ENCODE measurements around the gene TRPT1. TPM values are rescaled to one million over a fixed set of nuclear protein-coding genes. Genes with fewer than 3 reads are reported as not detected.

TRPT1 gene
- total and polyA plus RNA-seq, 2 experiments from 2014 or later = 50.7 to 66.0 TPM

DNA sequence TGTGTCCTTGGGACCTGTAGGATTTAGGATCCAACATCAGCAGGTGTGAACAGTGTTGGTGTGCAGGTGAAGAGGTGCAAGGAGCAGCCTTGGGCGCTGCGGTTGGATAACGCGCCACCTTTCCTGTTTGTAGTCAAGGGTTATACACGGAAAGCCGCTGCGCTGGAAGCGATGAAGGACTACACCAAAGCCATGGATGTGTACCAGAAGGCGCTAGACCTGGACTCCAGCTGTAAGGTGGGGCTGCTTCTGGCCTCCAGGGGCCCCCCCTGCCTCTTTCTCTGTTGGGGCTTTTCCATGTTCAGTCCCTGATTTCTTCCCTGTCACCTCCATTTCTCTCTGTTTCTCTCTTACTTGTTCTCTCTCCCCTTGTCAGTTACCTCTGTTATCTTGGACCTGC lies 23.0 kb downstream of the TRPT1 start:
- no peak overlapping the region for H3K4me2 ChIP-seq (ENCODE audit: unreplicated experiment)
- H3K4me1 ChIP-seq (ENCODE audit: insufficient read depth) = peaks cover 8% of the 10 kb centered on the region
- H3F3A ChIP-seq (ENCODE audit: insufficient read depth) = peaks cover 22% of the 10 kb centered on the region
- TF ChIP-seq EZH2phosphoT487 (IDR thresholded peaks at IDR 0.05; ENCODE audit: insufficient read depth, low read depth) (no peak), EZH2 (IDR thresholded peaks at IDR 0.05; ENCODE audit: insufficient read depth, poor library complexity, severe bottlenecking) (no peak)
- no peaks in the 10 kb centered on the region for H3K27me3 ChIP-seq (replicated peaks; ENCODE audit: insufficient read depth)
- H2AFZ ChIP-seq = no peak overlapping the region
- no peaks in the 10 kb centered on the region for H3K9me3 ChIP-seq (ENCODE audit: low read depth)
- H3K27ac ChIP-seq = no peak overlapping the region
- WGBS, 2 experiments (ENCODE audit: low coverage in 1 of 2, low lambda C conversion rate in 2 of 2, missing lambda C conversion rate in 2 of 2) = 95% methylated on average over 9 of the region's 9 CpGs
- H4K20me1 ChIP-seq (ENCODE audit: insufficient read depth) = no peaks in the 10 kb centered on the region
- no peak overlapping the region for H3K4me3 ChIP-seq
- in situ Hi-C loops (cut with MboI) = no loop called here
- H3K9me2 ChIP-seq (ENCODE audit: insufficient read depth) = no peaks in the 10 kb centered on the region
- peaks cover 33% of the 10 kb centered on the region for H3K36me3 ChIP-seq (ENCODE audit: low read depth)
- no peak for DNase-seq
- H3K79me2 ChIP-seq (ENCODE audit: insufficient read depth) = no peaks in the 10 kb centered on the region
- no peak overlapping the region for H3K9ac ChIP-seq

DNA sequence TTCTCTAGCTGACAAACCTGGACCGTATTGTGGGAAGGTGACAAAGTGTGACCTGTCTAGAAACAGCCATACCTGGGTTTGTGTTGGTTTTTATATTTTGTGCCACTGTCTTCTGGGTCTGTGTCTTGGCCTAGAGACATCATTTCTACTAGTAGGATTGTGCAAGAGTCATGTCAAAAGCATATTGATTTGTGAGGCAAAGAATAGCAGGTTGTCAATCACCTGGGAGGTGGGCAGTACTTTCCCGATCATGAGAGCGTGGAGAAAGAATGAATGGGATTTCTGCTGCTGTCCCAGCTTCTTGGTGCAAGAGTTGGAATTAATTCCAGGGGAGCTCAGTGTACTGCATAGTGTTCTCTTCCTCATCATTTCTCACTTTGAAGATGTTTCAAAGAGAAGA lies 24.4 kb downstream of the TRPT1 start:
- no peak overlapping the region for H3K9ac ChIP-seq
- no peak overlapping the region for H3K4me2 ChIP-seq (ENCODE audit: unreplicated experiment)
- 86 to 87% methylated on average over 3 of the region's 3 CpGs for WGBS, 2 experiments (ENCODE audit: low coverage in 1 of 2, low lambda C conversion rate in 2 of 2, missing lambda C conversion rate in 2 of 2)
- no peak overlapping the region for H2AFZ ChIP-seq
- in situ Hi-C loops (cut with MboI) = no loop called here
- no peaks in the 10 kb centered on the region for H4K20me1 ChIP-seq (ENCODE audit: insufficient read depth)
- no peaks in the 10 kb centered on the region for H3K27me3 ChIP-seq (replicated peaks; ENCODE audit: insufficient read depth)
- no peak for TF ChIP-seq EZH2 (IDR thresholded peaks at IDR 0.05; ENCODE audit: insufficient read depth, poor library complexity, severe bottlenecking)
- TF ChIP-seq EZH2phosphoT487 (IDR thresholded peaks at IDR 0.05; ENCODE audit: insufficient read depth, low read depth) = no peak
- H3K36me3 ChIP-seq (ENCODE audit: low read depth) = peaks cover 47% of the 10 kb centered on the region
- DNase-seq = no peak
- H3K27ac ChIP-seq = no peak overlapping the region
- no peaks in the 10 kb centered on the region for H3K9me3 ChIP-seq (ENCODE audit: low read depth)
- 0 out of 2 replicates have a peak, but pooled peaks cover 4% of the 10 kb centered on the region for H3K4me1 ChIP-seq (ENCODE audit: insufficient read depth)
- no peaks in the 10 kb centered on the region for H3K9me2 ChIP-seq (ENCODE audit: insufficient read depth)
- peaks cover 11% of the 10 kb centered on the region; the same call in 1 of the 2 replicates for H3K79me2 ChIP-seq (ENCODE audit: insufficient read depth)
- peaks cover 22% of the 10 kb centered on the region for H3F3A ChIP-seq (ENCODE audit: insufficient read depth)
- no peak overlapping the region for H3K4me3 ChIP-seq

DNA sequence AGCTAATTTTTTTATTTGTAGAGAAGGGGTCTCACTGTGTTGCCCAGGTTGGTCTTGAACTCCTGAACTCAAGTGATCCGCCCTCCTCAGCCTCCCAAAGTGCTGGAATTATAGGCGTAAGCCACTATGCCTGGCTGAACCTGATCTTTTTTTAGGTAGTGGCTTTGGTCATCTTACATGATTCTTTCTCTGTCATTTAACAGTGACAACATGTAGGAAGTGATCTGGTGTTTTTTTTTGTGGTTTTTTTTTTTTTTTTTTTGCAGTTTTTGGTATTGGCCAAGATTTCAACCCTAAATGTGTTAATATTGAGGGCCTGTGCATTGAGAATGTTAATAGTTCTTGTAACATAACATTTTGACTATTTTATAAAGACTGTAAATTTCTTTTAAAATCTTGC lies 27.5 kb downstream of the TRPT1 start:
- Histone ChIP-seq H3K79me2 (ENCODE audit: insufficient read depth) (peaks cover 20% of the 10 kb centered on the region; the same call in 1 of the 2 replicates), H3K9ac (no peak overlapping the region), H3F3A (ENCODE audit: insufficient read depth) (peaks cover 19% of the 10 kb centered on the region), H2AFZ (no peak overlapping the region), H4K20me1 (ENCODE audit: insufficient read depth) (no peaks in the 10 kb centered on the region), H3K36me3 (ENCODE audit: low read depth) (peaks cover 75% of the 10 kb centered on the region), H3K27ac (no peak overlapping the region), H3K4me1 (ENCODE audit: insufficient read depth) (no peaks in the 10 kb centered on the region), H3K4me3 (no peak overlapping the region), H3K9me2 (ENCODE audit: insufficient read depth) (no peaks in the 10 kb centered on the region), H3K27me3 (replicated peaks; ENCODE audit: insufficient read depth) (no peaks in the 10 kb centered on the region), H3K9me3 (ENCODE audit: low read depth) (no peaks in the 10 kb centered on the region), H3K4me2 (ENCODE audit: unreplicated experiment) (no peak overlapping the region)
- WGBS, 2 experiments (ENCODE audit: low coverage in 1 of 2, low lambda C conversion rate in 2 of 2, missing lambda C conversion rate in 2 of 2) = 94 to 98% methylated on average over 2 of the region's 2 CpGs
- DNase-seq = no peak
- TF ChIP-seq EZH2phosphoT487 (IDR thresholded peaks at IDR 0.05; ENCODE audit: insufficient read depth, low read depth) (no peak), EZH2 (IDR thresholded peaks at IDR 0.05; ENCODE audit: insufficient read depth, poor library complexity, severe bottlenecking) (no peak)
- in situ Hi-C loops (cut with MboI) = no loop called here

DNA sequence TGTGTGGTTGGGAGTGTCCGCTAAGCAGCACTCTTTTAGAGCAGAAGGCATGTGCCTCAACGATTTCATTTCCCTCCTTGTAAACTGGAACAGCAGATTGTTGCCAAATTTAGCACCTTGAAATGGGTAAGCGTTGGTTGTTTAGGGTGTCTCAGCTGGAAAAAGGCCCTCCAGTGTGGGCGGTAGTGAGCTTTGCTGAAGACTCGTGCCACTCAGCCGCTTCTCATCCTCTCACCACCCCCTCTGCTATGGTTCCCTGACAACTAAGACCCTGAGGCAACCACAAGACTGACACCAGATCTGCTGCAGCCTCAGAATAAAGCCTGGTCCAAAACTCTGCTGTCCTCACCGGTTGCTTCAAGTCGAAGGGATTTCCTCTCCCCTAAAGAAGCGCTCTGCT lies 29.4 kb downstream of the TRPT1 start:
- Histone ChIP-seq H3K9ac (no peak overlapping the region), H3K27ac (no peak overlapping the region), H3K4me3 (no peak overlapping the region), H3K27me3 (replicated peaks; ENCODE audit: insufficient read depth) (no peaks in the 10 kb centered on the region), H2AFZ (no peak overlapping the region), H3K9me2 (ENCODE audit: insufficient read depth) (no peaks in the 10 kb centered on the region), H3K9me3 (ENCODE audit: low read depth) (no peaks in the 10 kb centered on the region), H3K4me2 (ENCODE audit: unreplicated experiment) (no peak overlapping the region), H3K4me1 (ENCODE audit: insufficient read depth) (no peaks in the 10 kb centered on the region), H4K20me1 (ENCODE audit: insufficient read depth) (no peaks in the 10 kb centered on the region), H3F3A (ENCODE audit: insufficient read depth) (peaks cover 8% of the 10 kb centered on the region), H3K36me3 (ENCODE audit: low read depth) (peaks cover 75% of the 10 kb centered on the region), H3K79me2 (ENCODE audit: insufficient read depth) (peaks cover 20% of the 10 kb centered on the region; the same call in 1 of the 2 replicates)
- in situ Hi-C loops (cut with MboI) = no loop called here
- TF ChIP-seq EZH2phosphoT487 (IDR thresholded peaks at IDR 0.05; ENCODE audit: insufficient read depth, low read depth) (no peak), EZH2 (IDR thresholded peaks at IDR 0.05; ENCODE audit: insufficient read depth, poor library complexity, severe bottlenecking) (no peak)
- WGBS, 2 experiments (ENCODE audit: low coverage in 1 of 2, low lambda C conversion rate in 2 of 2, missing lambda C conversion rate in 2 of 2) = 87 to 90% methylated on average over 9 of the region's 9 CpGs
- no peak for DNase-seq

DNA sequence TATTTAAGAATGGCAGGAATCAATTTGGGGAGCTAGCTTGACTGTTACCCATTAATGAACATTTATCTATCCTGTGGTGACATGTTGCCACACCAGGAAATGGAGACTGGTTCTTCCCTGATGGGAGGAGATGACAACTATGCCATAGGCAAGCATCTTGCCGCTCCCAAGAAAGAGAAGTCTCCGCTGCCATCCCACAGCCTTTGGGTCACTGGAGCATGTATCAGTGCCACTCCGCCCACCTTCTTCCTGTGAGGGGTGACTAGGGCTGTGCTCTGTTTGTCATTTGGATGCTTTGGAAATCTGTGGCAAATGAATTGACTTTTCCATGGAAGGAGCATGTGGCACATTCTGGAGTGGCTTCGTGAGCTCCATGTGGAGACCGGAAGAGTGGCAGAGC lies 33.6 kb downstream of the TRPT1 start:
- no peak for DNase-seq
- H3F3A ChIP-seq (ENCODE audit: insufficient read depth) = no peaks in the 10 kb centered on the region
- no peaks in the 10 kb centered on the region for H3K27me3 ChIP-seq (replicated peaks; ENCODE audit: insufficient read depth)
- H3K4me2 ChIP-seq (ENCODE audit: unreplicated experiment) = no peak overlapping the region
- WGBS, 2 experiments (ENCODE audit: low coverage in 1 of 2, low lambda C conversion rate in 2 of 2, missing lambda C conversion rate in 2 of 2) = 93% methylated on average over 5 of the region's 5 CpGs
- no peaks in the 10 kb centered on the region for H3K9me2 ChIP-seq (ENCODE audit: insufficient read depth)
- no peak overlapping the region for H3K4me3 ChIP-seq
- in situ Hi-C loops (cut with MboI) = no loop called here
- no peak overlapping the region for H3K9ac ChIP-seq
- no peaks in the 10 kb centered on the region for H3K4me1 ChIP-seq (ENCODE audit: insufficient read depth)
- TF ChIP-seq EZH2 (IDR thresholded peaks at IDR 0.05; ENCODE audit: insufficient read depth, poor library complexity, severe bottlenecking) (no peak), EZH2phosphoT487 (IDR thresholded peaks at IDR 0.05; ENCODE audit: insufficient read depth, low read depth) (no peak)
- no peaks in the 10 kb centered on the region for H3K9me3 ChIP-seq (ENCODE audit: low read depth)
- H3K36me3 ChIP-seq (ENCODE audit: low read depth) = peaks cover 44% of the 10 kb centered on the region
- no peak overlapping the region for H2AFZ ChIP-seq
- H3K79me2 ChIP-seq (ENCODE audit: insufficient read depth) = peaks cover 18% of the 10 kb centered on the region; the same call in 1 of the 2 replicates
- H4K20me1 ChIP-seq (ENCODE audit: insufficient read depth) = no peaks in the 10 kb centered on the region
- H3K27ac ChIP-seq = no peak overlapping the region

All from GM23248 (cell line).